NCI-H345 treated with DMSO at 0.1 percent for 48 hours (cell line): ENCODE results near the gene METTL27.
"Not testable (repeated sequence)": the region's sequence is repeated elsewhere in the genome, so short reads cannot be mapped to it uniquely, and the experiment has no call there.

ENCODE experiments used
- DNase-seq: peaks from one replicate; lab custom pipeline; 2025; ENCODE audit not compliant: unreplicated experiment; lab: John Stamatoyannopoulos, UW

Gene METTL27

GRCh38 chr7:73842067-73842976, at the start of gene METTL27:
METTL27 (minus strand) TSS chr7:73842516; CDS start chr7:73842140, 376 bp downstream.
- DNase-seq: peak; percentile 91

- no peak for DNase-seq
These were observed 49.0 kb upstream of the METTL27 start for GRCh38 chr7:73891178-73891885.

GRCh38 chr7:73890555-73891147, 48.3 kb upstream of the METTL27 start:
- no peak for DNase-seq

GRCh38 chr7:73888959-73889358, 46.6 kb upstream of the METTL27 start:
- no peak for DNase-seq

- DNase-seq: no peak
These were observed 45.4 kb upstream of the METTL27 start for GRCh38 chr7:73887762-73888161.

- DNase-seq: no peak
These were observed 43.9 kb upstream of the METTL27 start for GRCh38 chr7:73885975-73886798.

GRCh38 chr7:73885433-73885974, 43.2 kb upstream of the METTL27 start:
- no peak for DNase-seq

- DNase-seq: not testable (repeated sequence)
These were observed 42.6 kb upstream of the METTL27 start for GRCh38 chr7:73884867-73885422.

- no peak for DNase-seq
These were observed 39.7 kb upstream of the METTL27 start for GRCh38 chr7:73882047-73882402.

- DNase-seq: no peak
These were observed 39.2 kb upstream of the METTL27 start for GRCh38 chr7:73881352-73882046.

GRCh38 chr7:73880755-73881328, 38.5 kb upstream of the METTL27 start:
- no peak for DNase-seq

- no peak for DNase-seq
These were observed 37.8 kb upstream of the METTL27 start for GRCh38 chr7:73879977-73880681.

- DNase-seq: no peak
These were observed 34.7 kb upstream of the METTL27 start for GRCh38 chr7:73876973-73877372.

GRCh38 chr7:73876361-73876760, 34.0 kb upstream of the METTL27 start:
- no peak for DNase-seq

GRCh38 chr7:73872056-73872908, 30.0 kb upstream of the METTL27 start:
- no peak for DNase-seq

- DNase-seq: no peak
These were observed 29.1 kb upstream of the METTL27 start for GRCh38 chr7:73871163-73872011.

- no peak for DNase-seq
These were observed 27.8 kb upstream of the METTL27 start for GRCh38 chr7:73870041-73870492.
